HG03520 (cell line): Measurements from ENCODE around the gene SHQ1.

Experiments
- ATAC-seq: cut with Tn5 transposase; IDR thresholded peaks from one replicate; pipeline ENCODE4 v1.9.1; 2021; ENCODE audit warnings: mild to moderate bottlenecking, moderate library complexity; ENCODE audit not compliant: unreplicated experiment

Gene SHQ1

GRCh38 chr3:72855001-72855400 is 6.8 kb upstream of the SHQ1 start:
- ATAC-seq = no peak

- peak; percentile 45 for ATAC-seq
Observed at GRCh38 chr3:72848703-72849081, 447 bp upstream of the SHQ1 start.

- ATAC-seq = no peak
Observed at GRCh38 chr3:72847282-72847681, 963 bp downstream of the SHQ1 start.

- no peak for ATAC-seq
Observed at GRCh38 chr3:72846166-72846565, 2.1 kb downstream of the SHQ1 start.

- no peak for ATAC-seq
Observed at GRCh38 chr3:72844436-72844993, 3.7 kb downstream of the SHQ1 start.

- no peak for ATAC-seq
Observed at GRCh38 chr3:72839057-72839456, 9.2 kb downstream of the SHQ1 start.

- ATAC-seq = no peak
Observed at GRCh38 chr3:72836923-72837322, 11.3 kb downstream of the SHQ1 start.

GRCh38 chr3:72836416-72836815 is 11.8 kb downstream of the SHQ1 start:
- no peak for ATAC-seq

GRCh38 chr3:72830452-72831223 is 17.6 kb downstream of the SHQ1 start:
- ATAC-seq = no peak

- no peak for ATAC-seq
Observed at GRCh38 chr3:72829701-72830100, 18.5 kb downstream of the SHQ1 start.

GRCh38 chr3:72821161-72821781 is 27.0 kb downstream of the SHQ1 start:
- ATAC-seq = no peak

GRCh38 chr3:72820415-72820814 is 27.8 kb downstream of the SHQ1 start:
- ATAC-seq = no peak

- no peak for ATAC-seq
Observed at GRCh38 chr3:72818905-72819304, 29.3 kb downstream of the SHQ1 start.

- no peak for ATAC-seq
Observed at GRCh38 chr3:72818092-72818773, 30.0 kb downstream of the SHQ1 start.

GRCh38 chr3:72816862-72817355 is 31.3 kb downstream of the SHQ1 start:
- ATAC-seq = peak; percentile 61

GRCh38 chr3:72814308-72814707 is 33.9 kb downstream of the SHQ1 start:
- peak; percentile 34 for ATAC-seq

- no peak for ATAC-seq
Observed at GRCh38 chr3:72812201-72812600, 36.0 kb downstream of the SHQ1 start.

- ATAC-seq = no peak
Observed at GRCh38 chr3:72811571-72811970, 36.7 kb downstream of the SHQ1 start.

GRCh38 chr3:72810659-72811434 is 37.4 kb downstream of the SHQ1 start:
- ATAC-seq = no peak

- ATAC-seq = no peak
Observed at GRCh38 chr3:72810063-72810462, 38.2 kb downstream of the SHQ1 start.

- no peak for ATAC-seq
Observed at GRCh38 chr3:72804361-72804760, 43.9 kb downstream of the SHQ1 start.
